ENCODE data around the gene TARBP2. TPM values are rescaled to one million over a fixed set of nuclear protein-coding genes. Genes with fewer than 3 reads are reported as not detected.

The TARBP2 gene
- total and polyA plus RNA-seq, 12 donors: 7.0 to 21.2 (median 11.1) TPM

DNA sequence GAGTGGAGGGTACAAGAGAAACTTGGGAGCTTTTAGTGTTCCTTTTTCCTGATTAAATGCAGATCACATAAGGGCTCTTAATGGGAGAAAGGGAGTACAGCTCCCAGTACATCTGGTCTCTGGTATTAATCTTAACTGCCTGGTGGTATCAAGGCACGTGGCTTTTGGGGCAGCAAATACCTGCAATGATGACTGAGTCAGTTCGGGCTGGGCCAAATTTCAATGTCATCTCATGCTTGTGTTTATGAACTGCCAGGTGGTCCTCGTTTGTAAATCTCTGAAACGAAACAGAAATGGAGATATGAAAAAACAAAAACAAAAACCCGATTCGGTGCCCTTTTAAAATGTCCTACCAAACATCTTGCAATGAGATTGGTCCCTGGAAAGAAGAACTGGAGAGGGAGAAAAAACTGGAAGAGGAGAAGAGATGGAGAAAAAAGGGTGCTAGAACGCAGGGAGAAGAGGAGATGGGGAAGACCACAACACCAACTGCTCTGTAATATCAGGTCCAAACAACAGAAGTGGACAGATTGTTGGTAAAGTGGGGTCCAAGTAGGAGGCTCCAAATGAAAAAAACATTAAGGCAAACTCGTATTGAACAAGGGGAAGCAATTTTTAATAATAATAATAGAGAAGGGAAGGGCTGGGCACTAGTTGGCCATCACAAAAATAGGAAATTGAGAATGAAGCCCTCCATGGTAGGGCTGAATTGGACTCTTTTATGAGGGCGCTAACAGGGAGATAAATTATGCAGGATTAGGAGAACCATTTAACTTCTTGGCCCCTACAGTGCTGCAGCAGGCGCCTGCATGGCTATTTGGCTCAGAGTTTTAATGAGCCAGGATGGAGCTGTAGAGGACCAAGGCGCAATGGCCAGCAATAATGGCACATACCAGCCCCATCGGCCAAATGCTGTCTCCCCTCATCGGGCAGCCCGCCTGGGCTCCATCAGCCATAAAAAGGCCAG lies 51.6 kb downstream of the TARBP2 start:
- DNase-seq (no peak), ATAC-seq (no peak)
- no peaks in the 10 kb centered on the region for H3K9me3 ChIP-seq
- H3K27me3 ChIP-seq: no peaks in the 10 kb centered on the region
- H3K36me3 ChIP-seq: peaks cover 0 to 64% (median 21%) of the 10 kb centered on the region in 9 donors
- TF ChIP-seq, protein P1, sequence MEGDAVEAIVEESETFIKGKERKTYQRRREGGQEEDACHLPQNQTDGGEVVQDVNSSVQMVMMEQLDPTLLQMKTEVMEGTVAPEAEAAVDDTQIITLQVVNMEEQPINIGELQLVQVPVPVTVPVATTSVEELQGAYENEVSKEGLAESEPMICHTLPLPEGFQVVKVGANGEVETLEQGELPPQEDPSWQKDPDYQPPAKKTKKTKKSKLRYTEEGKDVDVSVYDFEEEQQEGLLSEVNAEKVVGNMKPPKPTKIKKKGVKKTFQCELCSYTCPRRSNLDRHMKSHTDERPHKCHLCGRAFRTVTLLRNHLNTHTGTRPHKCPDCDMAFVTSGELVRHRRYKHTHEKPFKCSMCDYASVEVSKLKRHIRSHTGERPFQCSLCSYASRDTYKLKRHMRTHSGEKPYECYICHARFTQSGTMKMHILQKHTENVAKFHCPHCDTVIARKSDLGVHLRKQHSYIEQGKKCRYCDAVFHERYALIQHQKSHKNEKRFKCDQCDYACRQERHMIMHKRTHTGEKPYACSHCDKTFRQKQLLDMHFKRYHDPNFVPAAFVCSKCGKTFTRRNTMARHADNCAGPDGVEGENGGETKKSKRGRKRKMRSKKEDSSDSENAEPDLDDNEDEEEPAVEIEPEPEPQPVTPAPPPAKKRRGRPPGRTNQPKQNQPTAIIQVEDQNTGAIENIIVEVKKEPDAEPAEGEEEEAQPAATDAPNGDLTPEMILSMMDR (IDR thresholded peaks at IDR 0.05): no peak
- no peak overlapping the region for H3K27ac ChIP-seq
- WGBS, 2 donors: 92 to 94% methylated on average over 14 of the region's 14 CpGs
- intact Hi-C loops (cut with DNase I): loop anchor here in 1 of 10 donors (5.0 kb wide), 1 partner anchor 120 kb away; no protein-coding TSS in a partner anchor
- H3K4me3 ChIP-seq: no peak overlapping the region
- peaks cover 0 to 5% (median 0%) of the 10 kb centered on the region in 9 donors for H3K4me1 ChIP-seq

Other genes starting within 250 kb of the TARBP2 start
- gene ESPL1, start 233.0 kb upstream of the TARBP2 start, total RNA-seq: 1 to 10 TPM in 2 of 10 donors, under 1 TPM in 8; 0.04 to 3.1 (median 0.36) TPM
- under 1 TPM; 0.13 to 0.29 TPM for gene ESPL1, start 233.0 kb upstream of the TARBP2 start, polyA plus RNA-seq
- 100 to 1,000 TPM; 307 to 413 (median 339) TPM for gene PFDN5, start 205.7 kb upstream of the TARBP2 start, total RNA-seq
- gene PFDN5, start 205.7 kb upstream of the TARBP2 start, polyA plus RNA-seq: 1,000 to 10,000 TPM in 1 of 2 donors, 100 to 1,000 TPM in 1; 658 to 1,216 TPM
- 10 to 100 TPM; 26.8 to 40.1 (median 36.0) TPM for gene MYG1, start 201.6 kb upstream of the TARBP2 start, total RNA-seq
- gene MYG1, start 201.6 kb upstream of the TARBP2 start, polyA plus RNA-seq: 100 to 1,000 TPM in 1 of 2 donors, 10 to 100 TPM in 1; 69.4 to 115 TPM
- 10 to 100 TPM; 33.5 to 42.2 (median 34.9) TPM for gene AAAS, start 179.7 kb upstream of the TARBP2 start, total RNA-seq
- 10 to 100 TPM; 33.9 to 52.8 TPM for gene AAAS, start 179.7 kb upstream of the TARBP2 start, polyA plus RNA-seq
- gene SP7, start 164.9 kb upstream of the TARBP2 start, total RNA-seq: not detected
- gene SP7, start 164.9 kb upstream of the TARBP2 start, polyA plus RNA-seq: not detected
- gene SP1, start 121.1 kb upstream of the TARBP2 start, total RNA-seq: 10 to 100 TPM; 27.2 to 42.4 (median 32.3) TPM
- 1 to 10 TPM; 7.8 to 8.8 TPM for gene SP1, start 121.1 kb upstream of the TARBP2 start, polyA plus RNA-seq
- under 1 TPM in 5 of 10 donors, not detected in 5; 0.24 to 0.94 (median 0.64) TPM for gene AMHR2, start 77.4 kb upstream of the TARBP2 start, total RNA-seq
- not detected for gene AMHR2, start 77.4 kb upstream of the TARBP2 start, polyA plus RNA-seq
- 10 to 100 TPM; 28.6 to 70.0 (median 55.4) TPM for gene PRR13, start 59.5 kb upstream of the TARBP2 start, total RNA-seq
- 100 to 1,000 TPM in 1 of 2 donors, 10 to 100 TPM in 1; 40.4 to 122 TPM for gene PRR13, start 59.5 kb upstream of the TARBP2 start, polyA plus RNA-seq
- 100 to 1,000 TPM; 492 to 579 (median 559) TPM for gene PCBP2, start 49.2 kb upstream of the TARBP2 start, total RNA-seq
- gene PCBP2, start 49.2 kb upstream of the TARBP2 start, polyA plus RNA-seq: 100 to 1,000 TPM; 281 to 288 TPM
- 10 to 100 TPM in 1 of 10 donors, 1 to 10 TPM in 9; 2.9 to 10.1 (median 4.3) TPM for gene MAP3K12, start 1.8 kb upstream of the TARBP2 start, total RNA-seq
- gene MAP3K12, start 1.8 kb upstream of the TARBP2 start, polyA plus RNA-seq: 10 to 100 TPM in 1 of 2 donors, 1 to 10 TPM in 1; 6.5 to 19.4 TPM
- not detected for gene NPFF, start 6.2 kb downstream of the TARBP2 start, total RNA-seq
- gene NPFF, start 6.2 kb downstream of the TARBP2 start, polyA plus RNA-seq: not detected
- 10 to 100 TPM; 28.2 to 47.8 (median 34.4) TPM for gene ATF7, start 125.1 kb downstream of the TARBP2 start, total RNA-seq
- 10 to 100 TPM; 12.6 to 23.0 TPM for gene ATF7, start 125.1 kb downstream of the TARBP2 start, polyA plus RNA-seq
- 100 to 1,000 TPM; 499 to 627 (median 546) TPM for gene ATP5MC2, start 174.8 kb downstream of the TARBP2 start, total RNA-seq
- 100 to 1,000 TPM; 526 to 632 TPM for gene ATP5MC2, start 174.8 kb downstream of the TARBP2 start, polyA plus RNA-seq
- gene CALCOCO1, start 226.2 kb downstream of the TARBP2 start, total RNA-seq: 100 to 1,000 TPM; 183 to 264 (median 199) TPM
- gene CALCOCO1, start 226.2 kb downstream of the TARBP2 start, polyA plus RNA-seq: 100 to 1,000 TPM; 105 to 128 TPM

Measured in heart right ventricle (tissue), 16 donors.